Measurements from ENCODE around the gene NAT10. TPM values are rescaled to one million over a fixed set of nuclear protein-coding genes. Genes with fewer than 3 reads are reported as not detected.

Gene NAT10
- total RNA-seq, 1 experiment from 2014 or later, result 75.5 TPM

DNA sequence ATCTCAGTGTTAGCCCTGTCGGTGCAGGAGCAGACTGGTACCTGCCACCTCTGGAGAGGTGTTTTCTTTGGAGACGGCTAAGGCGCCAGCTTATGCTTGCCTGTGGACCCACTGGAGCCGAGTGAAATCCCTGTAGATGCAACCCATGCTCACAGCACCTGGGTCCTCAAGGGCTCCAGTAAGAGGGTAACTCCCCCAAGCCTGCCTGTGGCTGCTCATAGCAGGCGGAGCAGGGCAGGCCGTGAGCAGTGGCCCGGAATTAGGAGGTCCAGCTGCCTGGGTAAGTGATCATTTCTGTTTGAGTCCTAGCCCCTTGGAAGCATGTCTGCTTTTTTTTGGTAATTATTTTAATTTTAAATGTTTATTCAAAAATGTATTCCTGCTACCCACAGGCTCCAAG, 43.8 kb downstream of the NAT10 start:
- ChIA-PET CTCF (interaction anchor here (0.9 to 7.4 kb wide), 7 partner anchors 15 to 343 kb away, joined by 3 to 55 read pairs (median 6); partner anchors contain the start of gene ABTB2), POLR2A (interaction anchor here (0.5 to 1.2 kb wide), 2 partner anchors 101 to 157 kb away, joined by 3 read pairs; no protein-coding TSS in a partner anchor)
- H3K9me3 Mint-ChIP-seq, result no peaks in the 10 kb centered on the region
- H3K27ac Mint-ChIP-seq, result no peak overlapping the region
- ATAC-seq (no peak), DNase-seq (ENCODE audit: low spot score) (no peak)
- TF ChIP-seq, protein P1, sequence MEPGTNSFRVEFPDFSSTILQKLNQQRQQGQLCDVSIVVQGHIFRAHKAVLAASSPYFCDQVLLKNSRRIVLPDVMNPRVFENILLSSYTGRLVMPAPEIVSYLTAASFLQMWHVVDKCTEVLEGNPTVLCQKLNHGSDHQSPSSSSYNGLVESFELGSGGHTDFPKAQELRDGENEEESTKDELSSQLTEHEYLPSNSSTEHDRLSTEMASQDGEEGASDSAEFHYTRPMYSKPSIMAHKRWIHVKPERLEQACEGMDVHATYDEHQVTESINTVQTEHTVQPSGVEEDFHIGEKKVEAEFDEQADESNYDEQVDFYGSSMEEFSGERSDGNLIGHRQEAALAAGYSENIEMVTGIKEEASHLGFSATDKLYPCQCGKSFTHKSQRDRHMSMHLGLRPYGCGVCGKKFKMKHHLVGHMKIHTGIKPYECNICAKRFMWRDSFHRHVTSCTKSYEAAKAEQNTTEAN (CRISPR knock-in tag; IDR thresholded peaks at IDR 0.05), result no peak
- TF ChIP-seq, protein P2, sequence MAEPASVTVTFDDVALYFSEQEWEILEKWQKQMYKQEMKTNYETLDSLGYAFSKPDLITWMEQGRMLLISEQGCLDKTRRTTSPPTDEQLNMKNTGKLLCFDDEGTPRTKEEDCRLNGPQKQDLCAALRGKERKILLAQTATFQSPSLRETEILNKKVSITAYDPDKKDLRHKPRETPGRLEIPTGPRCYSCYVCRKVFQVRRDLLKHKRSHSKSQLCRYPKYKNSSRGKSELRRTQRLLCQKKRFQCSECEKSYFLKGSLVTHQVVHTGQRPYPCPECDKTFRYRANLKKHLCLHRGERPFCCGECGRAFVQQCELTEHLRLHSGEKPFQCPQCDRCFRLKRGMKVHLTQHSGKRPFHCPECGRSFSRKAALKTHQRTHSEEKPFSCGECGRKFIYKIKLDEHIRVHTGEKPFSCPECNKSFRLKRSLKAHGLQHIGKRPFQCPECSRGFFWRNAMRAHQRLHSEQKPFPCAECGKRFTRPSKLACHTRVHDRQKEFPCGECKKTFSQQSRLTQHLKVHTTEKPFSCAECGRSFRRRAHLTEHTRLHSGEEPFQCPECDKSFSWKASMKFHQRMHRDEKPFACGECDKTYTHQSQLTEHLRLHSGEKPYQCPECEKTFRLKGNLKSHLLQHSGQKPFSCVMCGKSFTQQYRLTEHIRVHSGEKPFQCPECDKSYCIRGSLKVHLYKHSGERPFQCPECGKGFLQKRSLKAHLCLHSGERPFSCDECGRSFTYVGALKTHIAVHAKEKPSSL (CRISPR knock-in tag; conservative IDR thresholded peaks at IDR 0.05), result no peak
- no peak for TF ChIP-seq JUN (CRISPR knock-in tag; IDR thresholded peaks at IDR 0.05)
- TF ChIP-seq, protein P3, sequence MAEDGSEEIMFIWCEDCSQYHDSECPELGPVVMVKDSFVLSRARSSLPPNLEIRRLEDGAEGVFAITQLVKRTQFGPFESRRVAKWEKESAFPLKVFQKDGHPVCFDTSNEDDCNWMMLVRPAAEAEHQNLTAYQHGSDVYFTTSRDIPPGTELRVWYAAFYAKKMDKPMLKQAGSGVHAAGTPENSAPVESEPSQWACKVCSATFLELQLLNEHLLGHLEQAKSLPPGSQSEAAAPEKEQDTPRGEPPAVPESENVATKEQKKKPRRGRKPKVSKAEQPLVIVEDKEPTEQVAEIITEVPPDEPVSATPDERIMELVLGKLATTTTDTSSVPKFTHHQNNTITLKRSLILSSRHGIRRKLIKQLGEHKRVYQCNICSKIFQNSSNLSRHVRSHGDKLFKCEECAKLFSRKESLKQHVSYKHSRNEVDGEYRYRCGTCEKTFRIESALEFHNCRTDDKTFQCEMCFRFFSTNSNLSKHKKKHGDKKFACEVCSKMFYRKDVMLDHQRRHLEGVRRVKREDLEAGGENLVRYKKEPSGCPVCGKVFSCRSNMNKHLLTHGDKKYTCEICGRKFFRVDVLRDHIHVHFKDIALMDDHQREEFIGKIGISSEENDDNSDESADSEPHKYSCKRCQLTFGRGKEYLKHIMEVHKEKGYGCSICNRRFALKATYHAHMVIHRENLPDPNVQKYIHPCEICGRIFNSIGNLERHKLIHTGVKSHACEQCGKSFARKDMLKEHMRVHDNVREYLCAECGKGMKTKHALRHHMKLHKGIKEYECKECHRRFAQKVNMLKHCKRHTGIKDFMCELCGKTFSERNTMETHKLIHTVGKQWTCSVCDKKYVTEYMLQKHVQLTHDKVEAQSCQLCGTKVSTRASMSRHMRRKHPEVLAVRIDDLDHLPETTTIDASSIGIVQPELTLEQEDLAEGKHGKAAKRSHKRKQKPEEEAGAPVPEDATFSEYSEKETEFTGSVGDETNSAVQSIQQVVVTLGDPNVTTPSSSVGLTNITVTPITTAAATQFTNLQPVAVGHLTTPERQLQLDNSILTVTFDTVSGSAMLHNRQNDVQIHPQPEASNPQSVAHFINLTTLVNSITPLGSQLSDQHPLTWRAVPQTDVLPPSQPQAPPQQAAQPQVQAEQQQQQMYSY (CRISPR knock-in tag; IDR thresholded peaks at IDR 0.05), result no peak
- TF ChIP-seq ZNF396 (CRISPR knock-in tag; IDR thresholded peaks at IDR 0.05; ENCODE audit: borderline replicate concordance), result no peak
- TF ChIP-seq TP53 (CRISPR knock-in tag; IDR thresholded peaks at IDR 0.05), result no peak
- TF ChIP-seq GABPB1 (CRISPR knock-in tag; IDR thresholded peaks at IDR 0.05), result no peak
- TF ChIP-seq, protein P4, sequence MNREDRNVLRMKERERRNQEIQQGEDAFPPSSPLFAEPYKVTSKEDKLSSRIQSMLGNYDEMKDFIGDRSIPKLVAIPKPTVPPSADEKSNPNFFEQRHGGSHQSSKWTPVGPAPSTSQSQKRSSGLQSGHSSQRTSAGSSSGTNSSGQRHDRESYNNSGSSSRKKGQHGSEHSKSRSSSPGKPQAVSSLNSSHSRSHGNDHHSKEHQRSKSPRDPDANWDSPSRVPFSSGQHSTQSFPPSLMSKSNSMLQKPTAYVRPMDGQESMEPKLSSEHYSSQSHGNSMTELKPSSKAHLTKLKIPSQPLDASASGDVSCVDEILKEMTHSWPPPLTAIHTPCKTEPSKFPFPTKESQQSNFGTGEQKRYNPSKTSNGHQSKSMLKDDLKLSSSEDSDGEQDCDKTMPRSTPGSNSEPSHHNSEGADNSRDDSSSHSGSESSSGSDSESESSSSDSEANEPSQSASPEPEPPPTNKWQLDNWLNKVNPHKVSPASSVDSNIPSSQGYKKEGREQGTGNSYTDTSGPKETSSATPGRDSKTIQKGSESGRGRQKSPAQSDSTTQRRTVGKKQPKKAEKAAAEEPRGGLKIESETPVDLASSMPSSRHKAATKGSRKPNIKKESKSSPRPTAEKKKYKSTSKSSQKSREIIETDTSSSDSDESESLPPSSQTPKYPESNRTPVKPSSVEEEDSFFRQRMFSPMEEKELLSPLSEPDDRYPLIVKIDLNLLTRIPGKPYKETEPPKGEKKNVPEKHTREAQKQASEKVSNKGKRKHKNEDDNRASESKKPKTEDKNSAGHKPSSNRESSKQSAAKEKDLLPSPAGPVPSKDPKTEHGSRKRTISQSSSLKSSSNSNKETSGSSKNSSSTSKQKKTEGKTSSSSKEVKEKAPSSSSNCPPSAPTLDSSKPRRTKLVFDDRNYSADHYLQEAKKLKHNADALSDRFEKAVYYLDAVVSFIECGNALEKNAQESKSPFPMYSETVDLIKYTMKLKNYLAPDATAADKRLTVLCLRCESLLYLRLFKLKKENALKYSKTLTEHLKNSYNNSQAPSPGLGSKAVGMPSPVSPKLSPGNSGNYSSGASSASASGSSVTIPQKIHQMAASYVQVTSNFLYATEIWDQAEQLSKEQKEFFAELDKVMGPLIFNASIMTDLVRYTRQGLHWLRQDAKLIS (CRISPR knock-in tag; IDR thresholded peaks at IDR 0.05; ENCODE audit: borderline replicate concordance), result no peak
- TF ChIP-seq, protein P5, sequence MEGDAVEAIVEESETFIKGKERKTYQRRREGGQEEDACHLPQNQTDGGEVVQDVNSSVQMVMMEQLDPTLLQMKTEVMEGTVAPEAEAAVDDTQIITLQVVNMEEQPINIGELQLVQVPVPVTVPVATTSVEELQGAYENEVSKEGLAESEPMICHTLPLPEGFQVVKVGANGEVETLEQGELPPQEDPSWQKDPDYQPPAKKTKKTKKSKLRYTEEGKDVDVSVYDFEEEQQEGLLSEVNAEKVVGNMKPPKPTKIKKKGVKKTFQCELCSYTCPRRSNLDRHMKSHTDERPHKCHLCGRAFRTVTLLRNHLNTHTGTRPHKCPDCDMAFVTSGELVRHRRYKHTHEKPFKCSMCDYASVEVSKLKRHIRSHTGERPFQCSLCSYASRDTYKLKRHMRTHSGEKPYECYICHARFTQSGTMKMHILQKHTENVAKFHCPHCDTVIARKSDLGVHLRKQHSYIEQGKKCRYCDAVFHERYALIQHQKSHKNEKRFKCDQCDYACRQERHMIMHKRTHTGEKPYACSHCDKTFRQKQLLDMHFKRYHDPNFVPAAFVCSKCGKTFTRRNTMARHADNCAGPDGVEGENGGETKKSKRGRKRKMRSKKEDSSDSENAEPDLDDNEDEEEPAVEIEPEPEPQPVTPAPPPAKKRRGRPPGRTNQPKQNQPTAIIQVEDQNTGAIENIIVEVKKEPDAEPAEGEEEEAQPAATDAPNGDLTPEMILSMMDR (IDR thresholded peaks at IDR 0.05), result no peak
- TF ChIP-seq ZNF121 (CRISPR knock-in tag; IDR thresholded peaks at IDR 0.05), result no peak
- TF ChIP-seq OVOL2 (CRISPR knock-in tag; IDR thresholded peaks at IDR 0.05; ENCODE audit: borderline replicate concordance), result no peak
- TF ChIP-seq, protein P6, sequence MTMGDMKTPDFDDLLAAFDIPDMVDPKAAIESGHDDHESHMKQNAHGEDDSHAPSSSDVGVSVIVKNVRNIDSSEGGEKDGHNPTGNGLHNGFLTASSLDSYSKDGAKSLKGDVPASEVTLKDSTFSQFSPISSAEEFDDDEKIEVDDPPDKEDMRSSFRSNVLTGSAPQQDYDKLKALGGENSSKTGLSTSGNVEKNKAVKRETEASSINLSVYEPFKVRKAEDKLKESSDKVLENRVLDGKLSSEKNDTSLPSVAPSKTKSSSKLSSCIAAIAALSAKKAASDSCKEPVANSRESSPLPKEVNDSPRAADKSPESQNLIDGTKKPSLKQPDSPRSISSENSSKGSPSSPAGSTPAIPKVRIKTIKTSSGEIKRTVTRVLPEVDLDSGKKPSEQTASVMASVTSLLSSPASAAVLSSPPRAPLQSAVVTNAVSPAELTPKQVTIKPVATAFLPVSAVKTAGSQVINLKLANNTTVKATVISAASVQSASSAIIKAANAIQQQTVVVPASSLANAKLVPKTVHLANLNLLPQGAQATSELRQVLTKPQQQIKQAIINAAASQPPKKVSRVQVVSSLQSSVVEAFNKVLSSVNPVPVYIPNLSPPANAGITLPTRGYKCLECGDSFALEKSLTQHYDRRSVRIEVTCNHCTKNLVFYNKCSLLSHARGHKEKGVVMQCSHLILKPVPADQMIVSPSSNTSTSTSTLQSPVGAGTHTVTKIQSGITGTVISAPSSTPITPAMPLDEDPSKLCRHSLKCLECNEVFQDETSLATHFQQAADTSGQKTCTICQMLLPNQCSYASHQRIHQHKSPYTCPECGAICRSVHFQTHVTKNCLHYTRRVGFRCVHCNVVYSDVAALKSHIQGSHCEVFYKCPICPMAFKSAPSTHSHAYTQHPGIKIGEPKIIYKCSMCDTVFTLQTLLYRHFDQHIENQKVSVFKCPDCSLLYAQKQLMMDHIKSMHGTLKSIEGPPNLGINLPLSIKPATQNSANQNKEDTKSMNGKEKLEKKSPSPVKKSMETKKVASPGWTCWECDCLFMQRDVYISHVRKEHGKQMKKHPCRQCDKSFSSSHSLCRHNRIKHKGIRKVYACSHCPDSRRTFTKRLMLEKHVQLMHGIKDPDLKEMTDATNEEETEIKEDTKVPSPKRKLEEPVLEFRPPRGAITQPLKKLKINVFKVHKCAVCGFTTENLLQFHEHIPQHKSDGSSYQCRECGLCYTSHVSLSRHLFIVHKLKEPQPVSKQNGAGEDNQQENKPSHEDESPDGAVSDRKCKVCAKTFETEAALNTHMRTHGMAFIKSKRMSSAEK (CRISPR knock-in tag; IDR thresholded peaks at IDR 0.05; ENCODE audit: borderline replicate concordance), result no peak
- TF ChIP-seq HMGA2 (CRISPR knock-in tag; IDR thresholded peaks at IDR 0.05), result no peak
- H3K4me1 Mint-ChIP-seq, result no peaks in the 10 kb centered on the region
- H3K36me3 Mint-ChIP-seq, result peaks cover 43% of the 10 kb centered on the region
- H3K4me3 Mint-ChIP-seq, result no peak overlapping the region
- no peaks in the 10 kb centered on the region for H3K27me3 Mint-ChIP-seq (ENCODE audit: low read depth)

Measured in WTC11 (cell line).